ENCODE data around the gene LEMD2.

LEMD2 gene

GRCh38 chr6:33731751-33732282 is 57.1 kb downstream of the LEMD2 start:
- Histone ChIP-seq H3K4me3 (ENCODE audit: low read depth, low read length, poor library complexity, severe bottlenecking) (no peak overlapping the region), H3K27ac (ENCODE audit: low read depth, low read length, poor library complexity, severe bottlenecking) (no peak overlapping the region), H2AFZ (ENCODE audit: low read length) (no peak overlapping the region), H3K9me2 (ENCODE audit: low read depth, low read length) (no peaks in the 10 kb centered on the region), H3K9me3 (ENCODE audit: low read length) (no peaks in the 10 kb centered on the region), H3K79me2 (ENCODE audit: insufficient read depth, low read length) (no peaks in the 10 kb centered on the region), H3K9ac (ENCODE audit: low read length) (no peak overlapping the region), H3K4me2 (ENCODE audit: low read length) (no peak overlapping the region), H4K20me1 (ENCODE audit: insufficient read depth, low read length) (no peaks in the 10 kb centered on the region), H3F3A (ENCODE audit: insufficient read depth, low read length) (no peaks in the 10 kb centered on the region), H3K36me3 (ENCODE audit: insufficient read depth, low read length) (no peaks in the 10 kb centered on the region), H3K4me1 (ENCODE audit: insufficient read depth, low read length, severe bottlenecking) (no peaks in the 10 kb centered on the region), H3K27me3 (ENCODE audit: insufficient read depth, low read length) (peaks cover 12% of the 10 kb centered on the region; the same call in 1 of the 2 replicates)
- no peak for TF ChIP-seq EZH2 (IDR thresholded peaks at IDR 0.05; ENCODE audit: borderline replicate concordance, low read length)
- TF ChIP-seq, protein P1, sequence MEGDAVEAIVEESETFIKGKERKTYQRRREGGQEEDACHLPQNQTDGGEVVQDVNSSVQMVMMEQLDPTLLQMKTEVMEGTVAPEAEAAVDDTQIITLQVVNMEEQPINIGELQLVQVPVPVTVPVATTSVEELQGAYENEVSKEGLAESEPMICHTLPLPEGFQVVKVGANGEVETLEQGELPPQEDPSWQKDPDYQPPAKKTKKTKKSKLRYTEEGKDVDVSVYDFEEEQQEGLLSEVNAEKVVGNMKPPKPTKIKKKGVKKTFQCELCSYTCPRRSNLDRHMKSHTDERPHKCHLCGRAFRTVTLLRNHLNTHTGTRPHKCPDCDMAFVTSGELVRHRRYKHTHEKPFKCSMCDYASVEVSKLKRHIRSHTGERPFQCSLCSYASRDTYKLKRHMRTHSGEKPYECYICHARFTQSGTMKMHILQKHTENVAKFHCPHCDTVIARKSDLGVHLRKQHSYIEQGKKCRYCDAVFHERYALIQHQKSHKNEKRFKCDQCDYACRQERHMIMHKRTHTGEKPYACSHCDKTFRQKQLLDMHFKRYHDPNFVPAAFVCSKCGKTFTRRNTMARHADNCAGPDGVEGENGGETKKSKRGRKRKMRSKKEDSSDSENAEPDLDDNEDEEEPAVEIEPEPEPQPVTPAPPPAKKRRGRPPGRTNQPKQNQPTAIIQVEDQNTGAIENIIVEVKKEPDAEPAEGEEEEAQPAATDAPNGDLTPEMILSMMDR (IDR thresholded peaks at IDR 0.05; ENCODE audit: low read length): no peak

- Histone ChIP-seq H3K9ac (ENCODE audit: low read length) (no peak overlapping the region), H2AFZ (ENCODE audit: low read length) (no peak overlapping the region), H3K9me3 (ENCODE audit: low read length) (no peaks in the 10 kb centered on the region), H3F3A (ENCODE audit: insufficient read depth, low read length) (no peaks in the 10 kb centered on the region), H3K36me3 (ENCODE audit: insufficient read depth, low read length) (no peaks in the 10 kb centered on the region), H3K27ac (ENCODE audit: low read depth, low read length, poor library complexity, severe bottlenecking) (no peak overlapping the region), H3K79me2 (ENCODE audit: insufficient read depth, low read length) (no peaks in the 10 kb centered on the region), H3K4me1 (ENCODE audit: insufficient read depth, low read length, severe bottlenecking) (no peaks in the 10 kb centered on the region), H3K4me3 (ENCODE audit: low read depth, low read length, poor library complexity, severe bottlenecking) (no peak overlapping the region), H4K20me1 (ENCODE audit: insufficient read depth, low read length) (no peaks in the 10 kb centered on the region), H3K27me3 (ENCODE audit: insufficient read depth, low read length) (peaks cover 12% of the 10 kb centered on the region; the same call in 1 of the 2 replicates), H3K4me2 (ENCODE audit: low read length) (no peak overlapping the region), H3K9me2 (ENCODE audit: low read depth, low read length) (no peaks in the 10 kb centered on the region)
- TF ChIP-seq, protein P1 (IDR thresholded peaks at IDR 0.05; ENCODE audit: low read length): no peak
- TF ChIP-seq EZH2 (IDR thresholded peaks at IDR 0.05; ENCODE audit: borderline replicate concordance, low read length): no peak
Measured at GRCh38 chr6:33731035-33731434, 57.9 kb downstream of the LEMD2 start.

GRCh38 chr6:33730611-33731010 is 58.3 kb downstream of the LEMD2 start:
- no peaks in the 10 kb centered on the region for H3F3A ChIP-seq (ENCODE audit: insufficient read depth, low read length)
- H3K4me1 ChIP-seq (ENCODE audit: insufficient read depth, low read length, severe bottlenecking): no peaks in the 10 kb centered on the region
- H3K9ac ChIP-seq (ENCODE audit: low read length): no peak overlapping the region
- H4K20me1 ChIP-seq (ENCODE audit: insufficient read depth, low read length): no peaks in the 10 kb centered on the region
- TF ChIP-seq, protein P1 (IDR thresholded peaks at IDR 0.05; ENCODE audit: low read length): no peak
- TF ChIP-seq EZH2 (IDR thresholded peaks at IDR 0.05; ENCODE audit: borderline replicate concordance, low read length): no peak
- H3K9me2 ChIP-seq (ENCODE audit: low read depth, low read length): no peaks in the 10 kb centered on the region
- H3K27ac ChIP-seq (ENCODE audit: low read depth, low read length, poor library complexity, severe bottlenecking): no peak overlapping the region
- H3K36me3 ChIP-seq (ENCODE audit: insufficient read depth, low read length): no peaks in the 10 kb centered on the region
- no peak overlapping the region for H3K4me2 ChIP-seq (ENCODE audit: low read length)
- no peak overlapping the region for H2AFZ ChIP-seq (ENCODE audit: low read length)
- H3K4me3 ChIP-seq (ENCODE audit: low read depth, low read length, poor library complexity, severe bottlenecking): no peak overlapping the region
- H3K27me3 ChIP-seq (ENCODE audit: insufficient read depth, low read length): peaks cover 12% of the 10 kb centered on the region; the same call in 1 of the 2 replicates
- no peaks in the 10 kb centered on the region for H3K9me3 ChIP-seq (ENCODE audit: low read length)
- no peaks in the 10 kb centered on the region for H3K79me2 ChIP-seq (ENCODE audit: insufficient read depth, low read length)

All from OCI-LY1 (cell line).